Tibial artery (tissue), 4 donors: ENCODE measurements around the gene SLC25A39.
"Not testable (repeated sequence)": the region's sequence is repeated elsewhere in the genome, so short reads cannot be mapped to it uniquely, and the experiment has no call there.

ENCODE experiments used
- DNase-seq, 2 donors: peaks; one replicate each; pipeline ENCODE4 v3.0.0-alpha.2; 2019
- H3K27ac ChIP-seq, 2 donors: fragments of 200-600 bp; sonication (generic) in 1 of 2; 1 replicate in 1 of 2; 2 replicates in 1 of 2; pipeline ENCODE4 v1.5.1; 2018 to 2019; ENCODE audit warnings: mild to moderate bottlenecking in 1 of 2
- H3K27me3 ChIP-seq, 2 donors: fragments of 200-600 bp; sonication (generic) in 1 of 2; one replicate each; pipeline versions ENCODE4 v1.5.1 to v1.6.0; 2016 to 2019
- H3K36me3 ChIP-seq, 3 donors: fragments of 200-600 bp; sonication (generic) in 2 of 3; one replicate each; pipeline ENCODE4 v1.5.1; 2016 to 2019; ENCODE audit warnings: mild to moderate bottlenecking in 2 of 3
- H3K4me1 ChIP-seq, 4 donors: fragments of 200-600 bp; sonication (generic) in 2 of 4; 1 replicate in 3 of 4; 2 replicates in 1 of 4; pipeline ENCODE4 v1.5.1; 2016 to 2019
- H3K4me3 ChIP-seq, 2 donors: fragments of 200-600 bp; sonication (generic) in 1 of 2; 1 replicate in 1 of 2; 2 replicates in 1 of 2; pipeline ENCODE4 v1.5.1; 2018 to 2019; ENCODE audit warnings: mild to moderate bottlenecking in 2 of 2
- H3K9me3 ChIP-seq, 3 donors: fragments of 200-600 bp; sonication (generic) in 1 of 3; one replicate each; pipeline ENCODE4 v1.5.1; 2016 to 2019
- intact Hi-C: fragments of 100-400 bp; cut with DNase I; formaldehyde crosslinking; loops from one replicate; pipeline ENCODE4 v1.15.0; 2023; ENCODE audit warnings: low total_unique reads
- TF ChIP-seq, protein P1 (sequence below), 2 experiments: fragments of 200-600 bp in 1 of 2; fragments of 450-650 bp in 1 of 2; IDR thresholded peaks; one replicate each; pipeline ENCODE4 v1.5.1; 2017 to 2019; ENCODE audit warnings: antibody characterized with exemption in 2 of 2, mild to moderate bottlenecking in 1 of 2, moderate library complexity in 1 of 2

The SLC25A39 gene

DNA sequence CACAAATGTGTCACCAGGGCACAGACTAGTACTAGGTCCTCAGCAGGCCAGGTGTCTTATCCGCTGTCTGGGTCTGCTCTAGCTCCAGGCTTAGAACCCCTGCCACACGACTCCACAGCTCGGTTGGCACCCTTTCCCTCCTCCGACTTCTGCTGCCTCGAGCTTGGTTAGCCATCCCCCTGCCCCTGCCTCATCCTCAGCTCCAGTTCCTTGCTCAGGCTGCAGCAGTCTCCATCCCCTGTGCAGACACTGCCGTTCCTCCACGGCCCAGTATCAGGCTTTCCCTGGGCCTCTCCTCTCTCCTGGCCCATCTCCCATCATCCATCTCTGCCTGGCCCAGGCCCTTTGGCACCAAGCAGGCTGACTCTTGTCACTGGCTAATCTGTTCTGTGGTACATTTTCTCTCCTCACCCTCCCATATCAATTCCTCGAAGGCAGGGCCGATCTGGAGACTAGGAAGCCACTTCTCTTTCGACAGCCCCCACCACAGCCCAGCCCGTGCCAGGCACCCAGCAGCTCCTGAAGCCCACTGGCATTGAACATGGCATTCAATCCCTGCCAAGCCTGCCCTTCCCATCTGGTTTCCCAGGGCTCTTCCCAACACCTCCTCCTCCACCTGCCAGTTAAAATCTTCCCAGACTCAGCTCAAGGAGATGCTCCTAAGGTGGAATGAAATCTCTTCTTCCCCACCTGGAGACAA, 19.0 kb upstream of the SLC25A39 start:
- no peak for DNase-seq
- TF ChIP-seq, protein P1, sequence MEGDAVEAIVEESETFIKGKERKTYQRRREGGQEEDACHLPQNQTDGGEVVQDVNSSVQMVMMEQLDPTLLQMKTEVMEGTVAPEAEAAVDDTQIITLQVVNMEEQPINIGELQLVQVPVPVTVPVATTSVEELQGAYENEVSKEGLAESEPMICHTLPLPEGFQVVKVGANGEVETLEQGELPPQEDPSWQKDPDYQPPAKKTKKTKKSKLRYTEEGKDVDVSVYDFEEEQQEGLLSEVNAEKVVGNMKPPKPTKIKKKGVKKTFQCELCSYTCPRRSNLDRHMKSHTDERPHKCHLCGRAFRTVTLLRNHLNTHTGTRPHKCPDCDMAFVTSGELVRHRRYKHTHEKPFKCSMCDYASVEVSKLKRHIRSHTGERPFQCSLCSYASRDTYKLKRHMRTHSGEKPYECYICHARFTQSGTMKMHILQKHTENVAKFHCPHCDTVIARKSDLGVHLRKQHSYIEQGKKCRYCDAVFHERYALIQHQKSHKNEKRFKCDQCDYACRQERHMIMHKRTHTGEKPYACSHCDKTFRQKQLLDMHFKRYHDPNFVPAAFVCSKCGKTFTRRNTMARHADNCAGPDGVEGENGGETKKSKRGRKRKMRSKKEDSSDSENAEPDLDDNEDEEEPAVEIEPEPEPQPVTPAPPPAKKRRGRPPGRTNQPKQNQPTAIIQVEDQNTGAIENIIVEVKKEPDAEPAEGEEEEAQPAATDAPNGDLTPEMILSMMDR (IDR thresholded peaks at IDR 0.05): no peak
- Histone ChIP-seq H3K4me1 (peaks cover 0 to 18% (median 11%) of the 10 kb centered on the region in 4 donors), H3K36me3 (peaks cover 0 to 3% (median 0%) of the 10 kb centered on the region in 3 donors), H3K27me3 (peaks cover 0 to 3% of the 10 kb centered on the region in 2 donors), H3K4me3 (no peak overlapping the region), H3K9me3 (no peaks in the 10 kb centered on the region), H3K27ac (no peak overlapping the region)
- intact Hi-C loops: no loop called here

DNA sequence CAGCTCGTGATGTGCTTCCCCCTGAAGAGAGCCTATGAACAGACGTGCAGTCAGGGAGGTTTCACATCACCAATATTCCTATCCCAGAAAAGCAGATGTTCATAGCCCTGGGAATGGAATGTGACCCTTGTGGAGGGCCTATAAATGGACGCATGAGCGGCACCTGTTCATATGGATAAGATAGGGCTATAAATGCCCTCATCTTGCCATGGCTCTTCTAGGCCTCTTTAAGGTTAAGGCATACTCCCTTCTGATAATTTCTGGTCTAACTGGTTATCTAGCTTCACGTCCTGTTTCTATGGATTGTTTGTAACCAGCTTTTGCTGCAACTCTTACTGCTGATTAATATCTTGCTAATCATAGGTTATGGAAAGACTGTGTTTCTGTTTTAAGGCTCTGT, 15.9 kb upstream of the SLC25A39 start:
- DNase-seq, H3K4me3 ChIP-seq, H3K4me1 ChIP-seq, H3K27ac ChIP-seq, H3K36me3 ChIP-seq, intact Hi-C loops, H3K9me3 ChIP-seq: not testable (repeated sequence)
- peaks cover 0 to 27% of the 10 kb centered on the region in 2 donors for H3K27me3 ChIP-seq

DNA sequence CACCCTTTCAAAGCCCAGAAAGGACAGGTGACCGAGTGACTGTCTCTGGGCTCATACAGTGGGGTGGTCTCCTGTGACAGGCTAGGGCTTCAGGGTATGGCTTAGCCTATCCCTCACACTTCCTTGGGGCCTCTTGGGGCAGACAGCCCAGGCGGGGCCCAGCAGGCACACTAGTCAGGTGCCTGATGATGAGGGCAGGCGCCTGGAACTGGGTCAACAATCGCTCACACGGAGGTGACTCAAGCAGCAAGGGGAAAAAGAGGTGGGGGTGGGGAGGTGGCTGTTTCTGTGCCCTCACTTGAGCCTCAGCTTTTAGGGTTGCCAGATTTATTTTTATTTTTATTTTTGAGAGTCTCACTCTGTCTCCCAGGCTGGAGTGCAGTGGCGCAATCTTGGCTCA, 14.1 kb upstream of the SLC25A39 start:
- TF ChIP-seq, protein P1 (IDR thresholded peaks at IDR 0.05): no peak
- no peak for DNase-seq
- Histone ChIP-seq H3K4me3 (no peak overlapping the region), H3K27me3 (peaks cover 0 to 27% of the 10 kb centered on the region in 2 donors), H3K36me3 (no peaks in the 10 kb centered on the region), H3K27ac (no peak overlapping the region), H3K4me1 (no peaks in the 10 kb centered on the region), H3K9me3 (no peaks in the 10 kb centered on the region)
- intact Hi-C loops: no loop called here

DNA sequence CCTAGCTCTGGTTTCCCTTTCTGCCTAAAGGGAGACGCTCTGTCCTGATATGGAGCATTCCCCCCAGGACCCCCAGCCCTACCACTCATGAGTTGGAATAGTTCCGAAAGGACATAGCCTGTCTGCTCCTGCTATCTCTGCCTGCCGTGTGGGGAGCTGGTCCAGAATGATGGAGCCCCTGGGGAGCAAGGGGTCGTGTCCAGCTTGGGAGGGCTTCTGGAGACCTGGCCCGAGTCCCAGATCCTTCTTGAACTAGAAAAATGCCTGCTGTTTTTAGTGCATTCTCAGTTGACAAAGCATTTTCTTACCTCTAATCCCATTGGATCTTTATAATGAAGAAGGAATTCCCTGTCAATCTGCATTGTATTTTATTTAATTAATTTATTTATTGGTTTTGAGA, 11.3 kb upstream of the SLC25A39 start:
- TF ChIP-seq, protein P1 (IDR thresholded peaks at IDR 0.05): no peak
- intact Hi-C loops: no loop called here
- no peak overlapping the region for H3K27ac ChIP-seq
- no peak overlapping the region for H3K4me3 ChIP-seq
- H3K4me1 ChIP-seq: peaks cover 0 to 2% (median 0%) of the 10 kb centered on the region in 4 donors
- no peaks in the 10 kb centered on the region for H3K9me3 ChIP-seq
- peaks cover 0 to 29% of the 10 kb centered on the region in 2 donors for H3K27me3 ChIP-seq
- H3K36me3 ChIP-seq: no peaks in the 10 kb centered on the region
- DNase-seq: no peak

DNA sequence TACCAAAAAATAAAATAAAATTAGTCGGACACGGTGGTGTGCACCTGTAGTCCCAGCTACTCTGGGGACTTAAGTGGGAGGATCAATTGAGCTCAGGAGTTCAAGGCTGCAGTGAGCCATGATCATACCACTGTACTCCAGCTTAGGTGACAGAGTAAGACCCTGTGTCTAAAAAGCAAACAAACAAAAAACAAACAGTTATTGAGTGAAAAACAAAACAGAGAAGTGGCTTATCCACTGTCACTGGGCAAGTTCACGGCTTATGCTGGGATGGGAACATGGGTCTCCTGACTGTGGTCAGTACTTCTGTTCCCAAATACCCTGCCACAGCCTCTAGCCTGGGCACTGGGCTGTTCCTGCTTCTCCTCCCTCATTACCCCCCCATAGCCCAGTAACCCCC, 10.9 kb upstream of the SLC25A39 start:
- no peak overlapping the region for H3K27ac ChIP-seq
- H3K36me3 ChIP-seq: no peaks in the 10 kb centered on the region
- H3K9me3 ChIP-seq: no peaks in the 10 kb centered on the region
- intact Hi-C loops: no loop called here
- DNase-seq: no peak
- TF ChIP-seq, protein P1 (IDR thresholded peaks at IDR 0.05): no peak
- H3K4me3 ChIP-seq: no peak overlapping the region
- peaks cover 0 to 4% (median 0%) of the 10 kb centered on the region in 4 donors for H3K4me1 ChIP-seq
- peaks cover 0 to 29% of the 10 kb centered on the region in 2 donors for H3K27me3 ChIP-seq

DNA sequence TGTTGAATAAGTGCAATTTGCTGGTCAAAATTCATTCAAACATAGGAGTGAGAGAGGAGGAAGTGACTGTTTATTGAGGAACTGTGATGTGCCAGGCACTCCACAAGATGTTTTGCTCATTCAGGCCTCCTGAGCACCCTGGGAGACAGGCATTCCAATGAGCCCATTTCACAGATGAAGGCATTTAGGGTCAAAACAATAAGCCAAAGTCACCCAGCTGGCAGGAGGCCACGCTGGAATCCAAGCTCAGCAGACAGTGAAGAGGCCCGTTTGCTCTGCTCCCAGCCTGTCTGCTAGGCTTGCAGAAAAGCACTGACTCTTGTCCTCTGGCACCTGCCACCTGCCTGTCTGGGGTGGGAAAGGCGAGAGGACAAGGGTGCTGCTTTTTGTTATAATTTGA, 10.1 kb upstream of the SLC25A39 start:
- intact Hi-C loops: no loop called here
- DNase-seq: no peak
- peaks cover 0 to 29% of the 10 kb centered on the region in 2 donors for H3K27me3 ChIP-seq
- no peak overlapping the region for H3K4me3 ChIP-seq
- H3K36me3 ChIP-seq: no peaks in the 10 kb centered on the region
- H3K4me1 ChIP-seq: peaks cover 0 to 4% (median 0%) of the 10 kb centered on the region in 4 donors
- H3K9me3 ChIP-seq: no peaks in the 10 kb centered on the region
- H3K27ac ChIP-seq: no peak overlapping the region
- TF ChIP-seq, protein P1 (IDR thresholded peaks at IDR 0.05): no peak
